ENCODE measurements around the gene MINDY4B.

- TF ChIP-seq CTCF (IDR thresholded peaks at IDR 0.05; ENCODE audit: low read length) (no peak), EZH2 (IDR thresholded peaks at IDR 0.05; ENCODE audit: borderline replicate concordance, low read length) (no peak)
Observed at GRCh38 chr3:150822636-150823035, 82.6 kb downstream of the MINDY4B start.
